ENCODE data around the gene RPS27L. TPM values are rescaled to one million over a fixed set of nuclear protein-coding genes. Genes with fewer than 3 reads are reported as not detected.

RPS27L gene
- total RNA-seq, 2 experiments from 2014 or later, result 132 TPM

- no peaks in the 10 kb centered on the region for H3K27me3 Mint-ChIP-seq
- H3K4me1 Mint-ChIP-seq, result peaks cover 8% of the 10 kb centered on the region
- no peaks in the 10 kb centered on the region for H3K9me3 Mint-ChIP-seq
- peaks cover 11% of the 10 kb centered on the region for H3K36me3 Mint-ChIP-seq
- DNase-seq, result no peak
- H3K4me3 Mint-ChIP-seq, result no peak overlapping the region
- no peak overlapping the region for H3K27ac Mint-ChIP-seq
Observed at GRCh38 chr15:63134245-63134985, 22.9 kb downstream of the RPS27L start.

- no peak for DNase-seq
Observed at GRCh38 chr15:63133786-63134185, 23.5 kb downstream of the RPS27L start.

GRCh38 chr15:63126726-63127125 is 30.6 kb downstream of the RPS27L start:
- peaks cover 15% of the 10 kb centered on the region for H3K36me3 Mint-ChIP-seq
- H3K4me1 Mint-ChIP-seq, result peaks cover 9% of the 10 kb centered on the region
- no peak for DNase-seq
- no peaks in the 10 kb centered on the region for H3K9me3 Mint-ChIP-seq
- H3K27ac Mint-ChIP-seq, result no peak overlapping the region
- H3K4me3 Mint-ChIP-seq, result no peak overlapping the region
- no peaks in the 10 kb centered on the region for H3K27me3 Mint-ChIP-seq

More at GRCh38 chr15:63133786-63134185, 23.5 kb downstream of the RPS27L start:
- Mint-ChIP-seq H3K27me3 (no peaks in the 10 kb centered on the region), H3K27ac (no peak overlapping the region), H3K4me3 (no peak overlapping the region), H3K4me1 (peaks cover 8% of the 10 kb centered on the region), H3K36me3 (peaks cover 11% of the 10 kb centered on the region), H3K9me3 (no peaks in the 10 kb centered on the region)

- Mint-ChIP-seq H3K4me1 (peaks cover 15% of the 10 kb centered on the region), H3K9me3 (peaks cover 3% of the 10 kb centered on the region), H3K27me3 (no peaks in the 10 kb centered on the region), H3K27ac (no peak overlapping the region), H3K36me3 (peaks cover 20% of the 10 kb centered on the region), H3K4me3 (no peak overlapping the region)
- DNase-seq, result no peak
Observed at GRCh38 chr15:63124506-63124905, 32.8 kb downstream of the RPS27L start.

GRCh38 chr15:63122002-63122875 is 35.0 kb downstream of the RPS27L start:
- peak overlapping the region; percentile 96 for H3K4me3 Mint-ChIP-seq
- no peaks in the 10 kb centered on the region for H3K27me3 Mint-ChIP-seq
- H3K27ac Mint-ChIP-seq, result peak overlapping the region; percentile 86
- peaks cover 21% of the 10 kb centered on the region for H3K36me3 Mint-ChIP-seq
- peaks cover 14% of the 10 kb centered on the region for H3K4me1 Mint-ChIP-seq
- peak; percentile 87 for DNase-seq
- H3K9me3 Mint-ChIP-seq, result peaks cover 7% of the 10 kb centered on the region

GRCh38 chr15:63121382-63122001 is 35.8 kb downstream of the RPS27L start, which contains the start of gene LACTB:
Gene LACTB, plus strand, starts transcription at chr15:63121861. Its CDS starts 11 bp downstream, at chr15:63121872.
- DNase-seq, result peak; percentile 83
- peaks cover 11% of the 10 kb centered on the region for H3K4me1 Mint-ChIP-seq
- peak within 1 kb of the TSS; percentile 96 for H3K4me3 Mint-ChIP-seq
- H3K9me3 Mint-ChIP-seq, result peaks cover 7% of the 10 kb centered on the region
- no peaks in the 10 kb centered on the region for H3K27me3 Mint-ChIP-seq
- peaks cover 18% of the 10 kb centered on the region for H3K36me3 Mint-ChIP-seq
- H3K27ac Mint-ChIP-seq, result peak within 1 kb of the TSS; percentile 86

- Mint-ChIP-seq H3K36me3 (peaks cover 8% of the 10 kb centered on the region), H3K27ac (no peak overlapping the region), H3K27me3 (no peaks in the 10 kb centered on the region), H3K9me3 (peaks cover 7% of the 10 kb centered on the region), H3K4me1 (peaks cover 10% of the 10 kb centered on the region), H3K4me3 (no peak overlapping the region)
- DNase-seq, result no peak
Observed at GRCh38 chr15:63118854-63119253, 38.4 kb downstream of the RPS27L start.

- DNase-seq, result no peak
- peaks cover 3% of the 10 kb centered on the region for H3K36me3 Mint-ChIP-seq
- H3K4me3 Mint-ChIP-seq, result no peak overlapping the region
- H3K27me3 Mint-ChIP-seq, result no peaks in the 10 kb centered on the region
- H3K4me1 Mint-ChIP-seq, result no peaks in the 10 kb centered on the region
- H3K27ac Mint-ChIP-seq, result no peak overlapping the region
- H3K9me3 Mint-ChIP-seq, result peaks cover 3% of the 10 kb centered on the region
Observed at GRCh38 chr15:63114465-63114864, 42.8 kb downstream of the RPS27L start.

GRCh38 chr15:63112871-63113270 is 44.4 kb downstream of the RPS27L start:
- no peaks in the 10 kb centered on the region for H3K4me1 Mint-ChIP-seq
- no peak overlapping the region for H3K4me3 Mint-ChIP-seq
- no peaks in the 10 kb centered on the region for H3K27me3 Mint-ChIP-seq
- no peak overlapping the region for H3K27ac Mint-ChIP-seq
- no peaks in the 10 kb centered on the region for H3K36me3 Mint-ChIP-seq
- DNase-seq, result no peak
- H3K9me3 Mint-ChIP-seq, result no peaks in the 10 kb centered on the region

GRCh38 chr15:63111481-63111880 is 45.8 kb downstream of the RPS27L start:
- H3K4me3 Mint-ChIP-seq, result no peak overlapping the region
- DNase-seq, result no peak
- H3K9me3 Mint-ChIP-seq, result no peaks in the 10 kb centered on the region
- H3K36me3 Mint-ChIP-seq, result no peaks in the 10 kb centered on the region
- no peaks in the 10 kb centered on the region for H3K27me3 Mint-ChIP-seq
- no peaks in the 10 kb centered on the region for H3K4me1 Mint-ChIP-seq
- no peak overlapping the region for H3K27ac Mint-ChIP-seq

GRCh38 chr15:63110428-63111026 is 46.8 kb downstream of the RPS27L start:
- Mint-ChIP-seq H3K36me3 (no peaks in the 10 kb centered on the region), H3K27me3 (peaks cover 4% of the 10 kb centered on the region), H3K9me3 (no peaks in the 10 kb centered on the region), H3K27ac (no peak overlapping the region), H3K4me3 (no peak overlapping the region), H3K4me1 (no peaks in the 10 kb centered on the region)
- DNase-seq, result no peak

- Mint-ChIP-seq H3K36me3 (no peaks in the 10 kb centered on the region), H3K4me3 (no peak overlapping the region), H3K9me3 (no peaks in the 10 kb centered on the region), H3K4me1 (no peaks in the 10 kb centered on the region), H3K27me3 (peaks cover 8% of the 10 kb centered on the region), H3K27ac (no peak overlapping the region)
- DNase-seq, result no peak
Observed at GRCh38 chr15:63109920-63110319, 47.4 kb downstream of the RPS27L start.

- Mint-ChIP-seq H3K36me3 (no peaks in the 10 kb centered on the region), H3K4me3 (no peak overlapping the region), H3K27ac (no peak overlapping the region), H3K9me3 (no peaks in the 10 kb centered on the region), H3K4me1 (no peaks in the 10 kb centered on the region), H3K27me3 (peaks cover 10% of the 10 kb centered on the region)
- DNase-seq, result no peak
Observed at GRCh38 chr15:63109498-63109897, 47.8 kb downstream of the RPS27L start.

- Mint-ChIP-seq H3K4me3 (no peak overlapping the region), H3K4me1 (no peaks in the 10 kb centered on the region), H3K36me3 (no peaks in the 10 kb centered on the region), H3K27ac (no peak overlapping the region), H3K9me3 (no peaks in the 10 kb centered on the region), H3K27me3 (peaks cover 15% of the 10 kb centered on the region)
- no peak for DNase-seq
Observed at GRCh38 chr15:63107895-63108546, 49.3 kb downstream of the RPS27L start.

Measured in activated naive CD8-positive, alpha-beta T cell treated with anti-CD3 and anti-CD28 coated beads for 36 hours (primary cell).